Prostate gland (tissue), 2 donors: ENCODE measurements around the gene POC1B.

Experiments
- CTCF ChIP-seq, 4 experiments: fragments of 200-600 bp in 2 of 4; fragments of 450-650 bp in 2 of 4; sonication (generic) in 2 of 4; IDR thresholded peaks; 1 replicate in 3 of 4; 2 replicates in 1 of 4; pipeline ENCODE4 v1.5.1; 2016 to 2019; ENCODE audit warnings: antibody characterized with exemption in 4 of 4, mild to moderate bottlenecking in 2 of 4, moderate library complexity in 2 of 4
- POLR2A ChIP-seq: fragments of 450-650 bp; IDR thresholded peaks from one replicate; pipeline ENCODE4 v1.6.1; 2016; ENCODE audit warnings: antibody characterized with exemption, mild to moderate bottlenecking
- POLR2AphosphoS5 ChIP-seq: sonication (generic); formaldehyde crosslinking; IDR thresholded peaks from one replicate; pipeline ENCODE4 v1.6.1; 2017; ENCODE audit warnings: antibody characterized with exemption

- no peak for TF ChIP-seq POLR2AphosphoS5
- TF ChIP-seq CTCF (IDR thresholded peaks at IDR 0.05): no peak
- TF ChIP-seq POLR2A: no peak
Observed at GRCh38 chr12:89476904-89477595, 48.8 kb downstream of the POC1B start.
